GM19372 (cell line): ENCODE measurements around the gene NCAM2.

Experiments
- ATAC-seq: cut with Tn5 transposase; IDR thresholded peaks from one replicate; pipeline ENCODE4 v1.9.1; 2021; ENCODE audit warnings: mild to moderate bottlenecking, low read depth, moderate library complexity; ENCODE audit not compliant: unreplicated experiment

NCAM2 gene

DNA sequence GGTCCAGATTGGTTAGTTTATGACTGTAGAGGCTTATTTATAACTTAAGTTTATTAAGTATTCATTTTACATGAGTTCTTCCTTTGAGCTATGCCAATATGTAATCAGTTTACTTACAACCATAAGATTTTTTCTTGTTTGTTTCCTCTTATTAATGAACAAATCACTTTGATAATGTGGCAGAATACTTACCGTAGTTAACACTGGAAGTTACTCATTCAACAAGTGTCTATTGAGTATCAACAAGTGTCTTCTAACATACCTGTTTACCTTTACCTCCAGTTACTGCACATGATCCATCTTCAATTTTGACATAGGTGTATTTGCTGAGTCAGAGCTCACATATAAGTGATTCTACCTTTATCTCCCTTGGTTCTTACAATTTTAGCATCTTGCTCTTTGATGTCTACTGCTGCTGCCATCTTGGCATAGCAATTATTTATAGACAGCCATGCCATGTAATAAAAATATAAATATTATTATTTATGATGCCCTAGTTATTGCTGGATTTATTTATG, 205.7 kb downstream of the NCAM2 start:
- no peak for ATAC-seq

- no peak for ATAC-seq
These were observed 206.3 kb downstream of the NCAM2 start for GRCh38 chr21:21204366-21204996.

DNA sequence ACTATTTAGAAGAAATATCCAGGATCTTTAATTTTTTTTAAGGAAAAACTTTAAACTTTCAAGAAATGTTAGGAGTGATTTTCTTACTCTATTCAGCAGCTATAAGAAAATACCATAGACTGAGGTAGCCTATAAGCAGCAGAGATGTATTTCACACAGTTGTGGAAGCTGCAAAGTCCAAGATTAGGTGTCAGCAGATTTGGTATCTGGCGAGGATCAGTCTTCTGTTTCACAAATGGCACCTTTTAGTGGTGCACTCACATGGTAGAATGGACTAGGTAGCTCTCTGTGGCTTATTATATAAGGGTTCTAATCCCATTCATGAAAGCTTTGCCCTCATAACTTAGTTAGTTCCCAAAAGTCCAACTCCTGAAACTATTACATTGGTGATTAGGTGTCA, 207.4 kb downstream of the NCAM2 start:
- no peak for ATAC-seq

GRCh38 chr21:21210552-21210951, 212.3 kb downstream of the NCAM2 start:
- ATAC-seq = no peak

DNA sequence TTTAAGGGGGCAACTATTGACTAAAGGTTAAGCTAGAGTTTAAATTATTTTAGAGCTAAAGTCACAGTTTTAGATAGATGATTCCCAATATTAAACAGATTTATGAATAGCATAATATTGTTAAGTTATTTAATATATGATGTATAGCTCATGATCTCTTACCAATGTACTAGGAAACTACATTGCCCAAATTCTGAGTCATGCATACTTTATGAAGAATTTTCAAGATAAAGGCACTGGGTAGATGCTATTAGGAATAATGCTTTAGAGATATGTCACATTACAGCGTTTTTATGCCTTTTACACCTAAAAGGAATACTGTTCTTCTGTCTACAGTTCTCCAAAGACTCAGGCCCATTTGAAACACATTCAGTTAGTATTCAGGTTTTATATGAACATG, 215.1 kb downstream of the NCAM2 start:
- no peak for ATAC-seq

- no peak for ATAC-seq
These were observed 217.8 kb downstream of the NCAM2 start for GRCh38 chr21:21216047-21216446.

- no peak for ATAC-seq
These were observed 228.3 kb downstream of the NCAM2 start for GRCh38 chr21:21226472-21226871.

DNA sequence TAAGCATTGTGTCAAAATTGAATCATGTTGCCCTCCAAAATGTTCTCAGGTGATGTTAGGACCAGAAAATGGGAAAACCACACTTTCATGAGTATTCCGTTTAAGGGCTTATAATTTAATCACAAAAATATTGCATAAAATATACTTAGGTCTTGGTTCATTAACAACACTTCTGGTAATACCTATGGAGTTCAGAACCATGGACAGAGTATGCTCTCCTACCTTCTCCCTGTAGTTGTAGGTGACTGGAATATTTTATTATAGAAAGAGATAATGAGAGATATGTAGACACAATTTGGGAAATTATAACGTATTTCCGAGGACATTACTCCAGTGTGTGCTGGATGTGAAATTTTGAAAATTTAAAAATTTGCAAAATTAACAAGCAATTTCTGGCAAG, 232.5 kb downstream of the NCAM2 start:
- ATAC-seq = no peak

DNA sequence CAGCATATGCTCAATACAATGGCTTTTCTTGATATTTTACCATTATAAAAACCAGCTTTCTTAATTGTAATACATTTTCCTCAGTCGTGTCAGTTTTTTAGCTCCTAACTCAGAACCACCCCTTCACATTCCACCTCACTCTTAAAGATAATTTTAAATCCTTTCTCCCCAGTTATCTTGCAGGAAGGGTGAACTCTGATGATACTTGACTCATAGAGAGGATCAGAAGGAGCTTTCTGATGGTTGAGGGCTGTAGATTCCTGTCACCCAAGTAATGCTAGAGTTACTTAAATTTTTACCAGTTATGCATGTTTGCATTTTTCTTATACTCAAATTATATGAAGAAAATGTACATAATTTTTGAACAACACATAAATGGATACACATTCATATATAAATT, 233.7 kb downstream of the NCAM2 start:
- ATAC-seq = no peak

GRCh38 chr21:21232320-21232719, 234.1 kb downstream of the NCAM2 start:
- ATAC-seq = no peak

- ATAC-seq = no peak
These were observed 234.8 kb downstream of the NCAM2 start for GRCh38 chr21:21233051-21233450.

DNA sequence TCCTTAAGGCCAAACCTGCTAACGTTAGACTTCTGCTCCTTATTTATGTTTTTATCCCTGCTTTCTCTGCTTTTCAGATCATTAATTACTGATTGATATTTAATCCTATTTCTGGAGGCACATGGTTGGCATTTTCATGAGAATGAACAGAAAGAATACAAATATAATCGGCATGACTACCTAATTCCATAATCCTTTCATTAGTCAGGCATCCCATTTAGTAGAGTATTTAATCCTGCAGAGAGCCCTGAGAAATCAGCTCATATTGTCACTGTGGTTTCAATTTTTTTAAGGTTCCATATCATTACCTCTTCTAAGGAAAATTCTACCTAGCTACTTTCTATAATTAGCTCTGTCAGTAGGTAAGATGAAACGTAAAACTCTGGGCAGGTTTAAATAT, 238.8 kb downstream of the NCAM2 start:
- ATAC-seq = no peak

GRCh38 chr21:21238629-21239400, 240.6 kb downstream of the NCAM2 start:
- ATAC-seq = no peak

GRCh38 chr21:21241391-21241790, 243.2 kb downstream of the NCAM2 start:
- no peak for ATAC-seq

GRCh38 chr21:21246007-21246406, 247.8 kb downstream of the NCAM2 start:
- ATAC-seq = no peak

- no peak for ATAC-seq
These were observed 249.2 kb downstream of the NCAM2 start for GRCh38 chr21:21247424-21247823.

DNA sequence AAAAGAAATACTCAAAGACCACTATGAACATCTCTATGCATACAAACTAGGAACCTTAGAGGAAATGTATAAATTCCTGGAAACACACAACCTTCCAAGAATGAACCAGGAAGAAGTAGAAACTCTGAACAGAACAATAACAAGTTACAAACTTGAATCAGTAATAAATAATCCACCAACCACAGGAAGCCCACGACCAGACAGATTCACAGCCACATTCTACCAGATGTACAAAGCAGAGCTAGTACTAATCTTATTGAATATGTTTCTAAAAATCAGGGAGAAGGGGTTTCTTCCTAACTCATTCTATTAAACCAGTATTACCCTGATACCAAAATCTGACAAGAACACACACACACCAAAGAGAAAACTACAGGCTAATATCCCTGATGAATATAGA, 263.8 kb downstream of the NCAM2 start:
- ATAC-seq = no peak

GRCh38 chr21:21268061-21268471, 269.9 kb downstream of the NCAM2 start:
- no peak for ATAC-seq

- ATAC-seq = no peak
These were observed 270.7 kb downstream of the NCAM2 start for GRCh38 chr21:21268885-21269284.

DNA sequence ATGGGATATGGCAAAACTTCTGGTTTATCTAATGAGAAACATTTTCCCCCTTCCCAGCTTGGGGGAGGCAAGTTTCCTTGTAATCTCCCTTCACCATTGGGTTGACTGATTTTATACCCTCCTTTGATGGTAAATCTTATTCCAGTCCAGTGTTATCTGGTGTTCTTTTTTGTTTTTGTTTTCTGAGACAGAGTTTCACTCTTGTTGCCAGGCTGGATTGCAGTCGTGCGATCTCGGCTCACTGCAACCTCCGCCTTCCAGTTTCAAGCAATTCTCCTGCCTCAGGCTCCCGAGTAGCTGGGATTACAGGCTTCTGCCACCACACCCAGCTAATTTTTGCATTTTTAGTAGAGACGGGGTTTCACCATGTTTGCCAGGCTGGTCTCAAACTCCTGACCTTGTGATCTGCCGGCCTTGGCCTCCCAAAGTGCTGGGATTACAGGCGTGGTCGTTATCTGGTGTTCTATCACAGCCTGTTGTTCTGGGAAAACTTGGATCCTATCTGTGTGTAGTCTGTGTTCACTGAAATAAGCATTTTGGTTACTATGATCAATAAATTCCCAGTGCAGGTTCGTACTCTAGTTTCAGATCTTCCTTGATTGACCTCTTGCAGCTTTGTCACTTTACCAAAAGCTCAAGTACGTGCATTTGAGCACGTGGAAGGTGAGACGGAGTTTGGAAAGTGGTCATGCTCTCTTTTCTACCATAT, 281.1 kb downstream of the NCAM2 start:
- ATAC-seq = no peak

- ATAC-seq = no peak
These were observed 285.6 kb downstream of the NCAM2 start for GRCh38 chr21:21283810-21284209.
